Endothelial cell of umbilical vein (primary cell): ENCODE measurements around the gene ELL2. TPM values are rescaled to one million over a fixed set of nuclear protein-coding genes. Genes with fewer than 3 reads are reported as not detected.

Experiments
- BruUV-seq: library from RNA; stranded (reverse); fragments of 400-500 nt; replicated peaks from 2 replicates; lab custom pipeline; 2021; lab: Mats Ljungman, UMichigan
- CTCF ChIA-PET: fragments of 300-600, 350-600 bp; sonication (Branson Sonifier 250); formaldehyde crosslinking; loops from one replicate; lab custom pipeline; 2021; ENCODE audit warnings: antibody characterized with exemption, inconsistent platforms; lab: Charles Lee
- POLR2A ChIA-PET: fragments of 300-600, 350-600 bp; sonication (Branson Sonifier 250); formaldehyde crosslinking; loops from one replicate; lab custom pipeline; 2021; ENCODE audit warnings: antibody characterized with exemption, inconsistent platforms; lab: Charles Lee
- DNase-seq: peaks from one replicate; pipeline ENCODE4 v3.0.0-alpha.2; 2011; ENCODE audit warnings: low read depth, low spot score
- FAIRE-seq: peaks from 2 replicates; lab custom pipeline; 2011; peaks lifted over from hg19 to GRCh38; lab: Jason Lieb, UNC
- H2AFZ ChIP-seq: 2 replicates; pipeline ENCODE4 v1.6.0; 2012; ENCODE audit warnings: low read depth, low read length, control low read depth, inconsistent platforms
- H3K27ac ChIP-seq: 2 replicates; pipeline ENCODE4 v1.5.1; 2011; ENCODE audit warnings: low read depth, mild to moderate bottlenecking, control low read depth, low read length, moderate library complexity; ENCODE audit not compliant: insufficient read depth
- H3K27me3 ChIP-seq, 2 experiments: 2 replicates each; pipeline versions ENCODE4 v1.6.0 to v1.6.1; 2011; ENCODE audit warnings: low read length in 2 of 2, mixed read lengths in 1 of 2; ENCODE audit not compliant: control insufficient read depth in 2 of 2, insufficient read depth in 2 of 2
- H3K36me3 ChIP-seq, 2 experiments: 2 replicates in 1 of 2; 3 replicates in 1 of 2; pipeline ENCODE4 v1.5.1; 2011; ENCODE audit warnings: low read length in 2 of 2, mild to moderate bottlenecking in 1 of 2, moderate library complexity in 1 of 2; ENCODE audit not compliant: control insufficient read depth in 2 of 2, insufficient read depth in 2 of 2; ENCODE audit errors: extremely low read depth in 1 of 2
- H3K4me1 ChIP-seq: 3 replicates; pipeline ENCODE4 v1.5.1; 2011; ENCODE audit warnings: mild to moderate bottlenecking, low read length; ENCODE audit not compliant: control insufficient read depth, insufficient read depth; ENCODE audit errors: extremely low read depth
- H3K4me2 ChIP-seq: 2 replicates; pipeline ENCODE4 v1.6.1; 2011; ENCODE audit warnings: low read length, control low read depth, mixed read lengths; ENCODE audit not compliant: insufficient read depth
- H3K4me3 ChIP-seq, 3 experiments: fragments of 200-600 bp in 1 of 3; sonication (generic), shearing (Covaris generic) in 1 of 3; replicated peaks in 1 of 3; 2 replicates each; pipeline ENCODE4 v1.5.1; 2011 to 2016; ENCODE audit warnings: control low read depth in 3 of 3, low read length in 3 of 3, mild to moderate bottlenecking in 2 of 3, inconsistent platforms in 1 of 3, low read depth in 1 of 3, moderate library complexity in 1 of 3; ENCODE audit not compliant: insufficient read depth in 1 of 3
- H3K79me2 ChIP-seq: 2 replicates; pipeline ENCODE4 v1.6.0; 2012; ENCODE audit warnings: low read length, inconsistent platforms; ENCODE audit not compliant: control insufficient read depth, insufficient read depth
- H3K9ac ChIP-seq: replicated peaks from 2 replicates; pipeline ENCODE3; 2011; ENCODE audit warnings: low read length, control low read depth; ENCODE audit not compliant: insufficient read depth; ENCODE audit errors: extremely low read depth
- H3K9me1 ChIP-seq: replicated peaks from 3 replicates; pipeline ENCODE4 v1.6.0; 2011; ENCODE audit warnings: mild to moderate bottlenecking, low read length; ENCODE audit not compliant: control insufficient read depth, insufficient read depth; ENCODE audit errors: extremely low read depth
- H3K9me3 ChIP-seq: replicated peaks from 2 replicates; pipeline ENCODE4 v1.5.1; 2012; ENCODE audit warnings: low read length, inconsistent platforms; ENCODE audit not compliant: control insufficient read depth, insufficient read depth
- H4K20me1 ChIP-seq: replicated peaks from 2 replicates; pipeline ENCODE3; 2011; ENCODE audit warnings: mild to moderate bottlenecking, low read length; ENCODE audit not compliant: control insufficient read depth, insufficient read depth; ENCODE audit errors: extremely low read depth
- CTCF ChIP-seq, 2 donors: IDR thresholded peaks; 1 replicate in 1 of 2; 2 replicates in 1 of 2; pipeline ENCODE4 v1.5.1; 2011; ENCODE audit warnings: low read length in 2 of 2, mild to moderate bottlenecking in 2 of 2, moderate library complexity in 2 of 2, control low read depth in 1 of 2, inconsistent platforms in 1 of 2, low read depth in 1 of 2; ENCODE audit not compliant: insufficient read depth in 1 of 2; ENCODE audit errors: extremely low read depth in 1 of 2
- EZH2 ChIP-seq: IDR thresholded peaks from 2 replicates; pipeline ENCODE4 v1.6.1; 2012; ENCODE audit warnings: borderline replicate concordance, low read depth, mild to moderate bottlenecking, moderate library complexity, low read length, inconsistent platforms; ENCODE audit not compliant: severe bottlenecking
- FOS ChIP-seq: IDR thresholded peaks from 2 replicates; pipeline ENCODE4 v1.6.1; 2011; ENCODE audit warnings: mild to moderate bottlenecking, low read length, moderate library complexity, borderline replicate concordance; ENCODE audit not compliant: insufficient read depth
- GATA2 ChIP-seq: IDR thresholded peaks from 2 replicates; pipeline ENCODE4 v1.7.0; 2011; ENCODE audit warnings: low read depth, mild to moderate bottlenecking, moderate library complexity, mixed read lengths, low read length; ENCODE audit not compliant: insufficient read length, insufficient read depth
- JUN ChIP-seq: IDR thresholded peaks from 2 replicates; pipeline ENCODE4 v1.6.1; 2011; ENCODE audit warnings: borderline replicate concordance, low read depth; ENCODE audit not compliant: insufficient read length, insufficient read depth
- MAX ChIP-seq: IDR thresholded peaks from 2 replicates; pipeline ENCODE4 v1.6.1; 2011; ENCODE audit not compliant: insufficient read depth, insufficient read length
- MYC ChIP-seq: IDR thresholded peaks from one replicate; pipeline ENCODE4 v1.6.1; 2011; ENCODE audit warnings: mild to moderate bottlenecking, low read depth, low read length
- POLR2A ChIP-seq: IDR thresholded peaks from 2 replicates; pipeline ENCODE4 v1.6.1; 2012; ENCODE audit warnings: low read depth, mild to moderate bottlenecking, control low read depth, low read length
- POLR2AphosphoS5 ChIP-seq: IDR thresholded peaks from 2 replicates; pipeline ENCODE4 v1.6.1; 2012; ENCODE audit warnings: low read depth, mild to moderate bottlenecking, control low read depth, low read length, moderate library complexity; ENCODE audit not compliant: insufficient read depth
- dilution Hi-C: fragments of 300-500 bp; cut with MboI; formaldehyde crosslinking; loops from one replicate; pipeline ENCODE4 v1.15.0; 2019; ENCODE audit warnings: low sequenced_read_pairs; ENCODE audit not compliant: extremely low pct_ligation_motif_present
- intact Hi-C: fragments of 100-400 bp; cut with micrococcal nuclease; formaldehyde crosslinking; loops from one replicate; pipeline ENCODE4 v1.10.0; 2022
- polyA plus RNA-seq, 4 experiments: library from polyadenylated mRNA; depleted of rRNA in 3 of 4; stranded (reverse) in 3 of 4; unstranded in 1 of 4; fragments of >200 nt; gene quantifications; 2 replicates each; pipeline versions ENCODE4 v1.2.1 to v1.2.3, GENCODE V29; 2011 to 2012; ENCODE audit warnings: missing spikeins in 1 of 4
- total RNA-seq: library from RNA; stranded (reverse); gene quantifications from 2 replicates; pipeline ENCODE4 v1.2.3, GENCODE V29; 2021

ELL2 gene
- total and polyA plus RNA-seq, 2 donors (not counting 3 experiments of a cell fraction or from before 2014, with no cell fraction given): 6.8 to 26.0 TPM

GRCh38 chr5:95859661-95860060 is 102.0 kb downstream of the ELL2 start:
- TF ChIP-seq CTCF (IDR thresholded peaks at IDR 0.05; ENCODE audit: extremely low read depth in 1 of 2, insufficient read depth in 1 of 2, low read depth in 1 of 2, low read length in 2 of 2) (no peak), POLR2AphosphoS5 (no peak), MAX (no peak), MYC (no peak), EZH2 (no peak), JUN (no peak), POLR2A (no peak), GATA2 (no peak), FOS (no peak)
- H4K20me1 ChIP-seq: no peaks in the 10 kb centered on the region
- peaks cover 58% of the 10 kb centered on the region for H3K4me1 ChIP-seq
- H3K4me2 ChIP-seq: peak overlapping the region; percentile 71
- DNase-seq: no peak
- no TSS peak for BruUV-seq
- H3K27me3 ChIP-seq: no peaks in the 10 kb centered on the region
- no peaks in the 10 kb centered on the region for H3K9me3 ChIP-seq
- POLR2A ChIA-PET: no interaction called here
- peak overlapping the region; percentile 79 for H3K9ac ChIP-seq
- H3K36me3 ChIP-seq: no peaks in the 10 kb centered on the region
- H3K79me2 ChIP-seq: no peaks in the 10 kb centered on the region
- H2AFZ ChIP-seq: peak overlapping the region; percentile 19
- FAIRE-seq: no peak
- dilution Hi-C loops: no loop called here
- no peaks in the 10 kb centered on the region for H3K9me1 ChIP-seq
- CTCF ChIA-PET: interaction anchor here (0.8 to 6.9 kb wide), 12 partner anchors 9 to 486 kb away, joined by 3 to 73 read pairs (median 6); partner anchors contain the start of gene ELL2
- peak overlapping the region; percentile 98 for H3K27ac ChIP-seq
- intact Hi-C loops: loop anchor here (1.0 to 10.0 kb wide), 8 partner anchors 33 to 742 kb away; partner anchors contain the start of gene GLRX
- peak overlapping the region in 1 of 3 experiments; percentile 18 for H3K4me3 ChIP-seq
